Memory B cell (primary cell): ENCODE data around the gene NTRK3.
"Not testable (repeated sequence)": the region's sequence is repeated elsewhere in the genome, so short reads cannot be mapped to it uniquely, and the experiment has no call there.

ENCODE experiments used
- ATAC-seq: fragments of 150-1000 bp; cut with Tn5 transposase; 2 replicates; pipeline ENCODE4 v1.10.0; 2021; ENCODE audit warnings: low read depth, mild to moderate bottlenecking, moderate library complexity
- DNase-seq, 2 donors: peaks; one replicate each; pipeline ENCODE4 v3.0.0; 2022; ENCODE audit warnings: low spot score in 2 of 2
- H3K27ac Mint-ChIP-seq: one replicate; pipeline ENCODE4 v1.8.0; 2022; ENCODE audit warnings: mild to moderate bottlenecking, moderate library complexity, mixed read lengths
- H3K27me3 Mint-ChIP-seq: one replicate; pipeline ENCODE4 v1.8.0; 2022; ENCODE audit warnings: mixed read lengths
- H3K36me3 Mint-ChIP-seq: one replicate; pipeline ENCODE4 v1.8.0; 2022; ENCODE audit warnings: mild to moderate bottlenecking, mixed read lengths
- H3K4me1 Mint-ChIP-seq: one replicate; pipeline ENCODE4 v1.8.0; 2022; ENCODE audit warnings: mixed read lengths
- H3K4me3 Mint-ChIP-seq: one replicate; pipeline ENCODE4 v1.8.0; 2022; ENCODE audit warnings: mild to moderate bottlenecking, moderate library complexity, mixed read lengths
- H3K9me3 Mint-ChIP-seq: one replicate; pipeline ENCODE4 v1.8.0; 2022; ENCODE audit warnings: mixed read lengths

Gene NTRK3

DNA sequence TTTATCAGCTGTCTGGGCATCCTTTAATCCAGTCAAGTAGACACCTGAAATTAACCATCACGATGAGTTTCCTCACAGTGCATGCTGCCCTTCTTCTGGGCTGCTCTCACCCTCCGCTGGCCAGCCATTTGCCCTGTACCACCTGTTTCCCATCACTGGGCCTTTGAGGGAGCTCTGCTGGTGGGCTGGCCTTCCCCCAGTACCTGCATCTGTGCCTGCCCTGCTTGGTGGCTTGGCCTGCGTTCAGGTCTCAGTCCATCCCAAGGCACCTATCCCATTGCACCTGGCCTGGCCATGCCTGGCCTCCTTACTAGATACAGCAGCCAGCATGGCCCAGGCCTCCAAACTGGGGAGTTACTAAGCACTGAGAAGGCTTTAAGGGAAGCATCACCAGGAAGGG, 413.2 kb downstream of the NTRK3 start:
- Mint-ChIP-seq H3K27me3 (no peaks in the 10 kb centered on the region), H3K4me1 (no peaks in the 10 kb centered on the region), H3K9me3 (peaks cover 10% of the 10 kb centered on the region), H3K4me3 (no peak overlapping the region), H3K36me3 (no peaks in the 10 kb centered on the region), H3K27ac (no peak overlapping the region)
- DNase-seq: no peak
- no peak for ATAC-seq

DNA sequence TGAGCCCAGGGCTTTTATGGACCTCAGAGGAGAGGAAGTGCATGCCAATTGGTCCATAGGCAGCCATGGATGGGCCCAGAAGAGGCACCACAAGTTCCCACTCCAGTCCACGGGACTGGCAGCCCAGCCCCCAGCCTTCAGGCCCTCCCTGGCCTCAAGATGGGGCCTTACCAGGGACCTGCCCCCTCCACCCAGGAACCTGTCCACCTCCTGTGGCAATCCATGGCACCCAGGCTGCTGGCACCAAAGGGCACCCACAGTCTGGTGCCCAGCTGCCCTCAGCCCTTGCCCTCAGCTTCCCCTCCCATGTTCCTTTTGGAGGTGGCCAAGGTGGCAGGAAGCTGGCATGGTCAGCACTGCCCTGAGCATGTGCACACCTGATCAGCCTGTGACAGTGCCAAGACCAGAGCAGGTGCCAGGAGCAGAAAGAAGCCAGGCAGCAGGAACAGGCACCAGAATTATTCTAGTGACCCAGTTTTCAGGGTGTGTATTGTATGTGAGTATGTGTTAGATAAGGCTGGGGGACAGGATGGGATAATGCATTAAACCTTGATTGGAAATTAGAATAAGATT, 415.0 kb downstream of the NTRK3 start:
- Mint-ChIP-seq H3K4me3 (no peak overlapping the region), H3K27ac (no peak overlapping the region), H3K36me3 (no peaks in the 10 kb centered on the region), H3K4me1 (no peaks in the 10 kb centered on the region), H3K9me3 (peaks cover 10% of the 10 kb centered on the region), H3K27me3 (no peaks in the 10 kb centered on the region)
- DNase-seq (no peak), ATAC-seq (no peak)

DNA sequence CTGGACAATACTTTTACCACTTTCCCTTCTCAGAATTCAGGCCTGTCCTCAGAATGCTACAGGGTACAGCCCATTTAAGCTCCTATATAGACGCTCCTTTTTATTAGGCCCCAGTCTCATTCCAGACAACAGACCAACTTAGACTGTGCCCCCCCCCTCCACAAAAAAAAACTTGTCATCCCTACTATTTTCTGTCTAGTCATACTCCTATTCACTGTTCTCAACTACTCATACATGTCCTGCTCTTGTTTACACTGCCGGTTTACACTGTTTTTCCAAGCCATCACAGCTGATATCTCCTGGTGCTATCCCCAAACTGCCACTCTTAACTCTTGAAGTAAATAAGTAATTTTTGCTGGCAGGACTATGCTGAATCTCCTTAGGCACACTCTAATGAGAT, 420.7 kb downstream of the NTRK3 start:
- not testable (repeated sequence) for H3K27me3 Mint-ChIP-seq, H3K4me1 Mint-ChIP-seq

DNA sequence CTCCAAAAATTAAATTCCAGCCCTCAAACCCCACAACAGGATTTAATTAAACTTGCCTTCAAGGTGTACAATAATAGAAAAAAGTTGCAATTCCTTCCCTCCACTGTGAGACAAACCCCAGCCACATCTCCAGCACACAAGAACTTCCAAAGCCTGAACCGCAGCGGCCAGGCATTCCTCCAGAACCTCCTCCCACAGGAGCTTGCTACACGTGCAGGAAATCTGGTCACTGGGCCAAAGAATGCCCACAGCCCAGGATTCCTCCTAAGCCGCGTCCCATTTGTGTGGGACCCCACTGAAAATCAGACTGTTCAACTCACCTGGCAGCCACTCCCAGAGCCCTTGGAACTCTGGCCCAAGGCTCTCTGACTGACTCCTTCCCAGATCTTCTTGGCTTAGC, 423.2 kb downstream of the NTRK3 start:
- H3K4me1 Mint-ChIP-seq, H3K27me3 Mint-ChIP-seq, H3K36me3 Mint-ChIP-seq, H3K9me3 Mint-ChIP-seq, H3K4me3 Mint-ChIP-seq, ATAC-seq, H3K27ac Mint-ChIP-seq, DNase-seq: not testable (repeated sequence)

More for the DNA sequence above, 420.7 kb downstream of the NTRK3 start:
- not testable (repeated sequence) for ATAC-seq, DNase-seq, H3K9me3 Mint-ChIP-seq, H3K36me3 Mint-ChIP-seq, H3K27ac Mint-ChIP-seq, H3K4me3 Mint-ChIP-seq

DNA sequence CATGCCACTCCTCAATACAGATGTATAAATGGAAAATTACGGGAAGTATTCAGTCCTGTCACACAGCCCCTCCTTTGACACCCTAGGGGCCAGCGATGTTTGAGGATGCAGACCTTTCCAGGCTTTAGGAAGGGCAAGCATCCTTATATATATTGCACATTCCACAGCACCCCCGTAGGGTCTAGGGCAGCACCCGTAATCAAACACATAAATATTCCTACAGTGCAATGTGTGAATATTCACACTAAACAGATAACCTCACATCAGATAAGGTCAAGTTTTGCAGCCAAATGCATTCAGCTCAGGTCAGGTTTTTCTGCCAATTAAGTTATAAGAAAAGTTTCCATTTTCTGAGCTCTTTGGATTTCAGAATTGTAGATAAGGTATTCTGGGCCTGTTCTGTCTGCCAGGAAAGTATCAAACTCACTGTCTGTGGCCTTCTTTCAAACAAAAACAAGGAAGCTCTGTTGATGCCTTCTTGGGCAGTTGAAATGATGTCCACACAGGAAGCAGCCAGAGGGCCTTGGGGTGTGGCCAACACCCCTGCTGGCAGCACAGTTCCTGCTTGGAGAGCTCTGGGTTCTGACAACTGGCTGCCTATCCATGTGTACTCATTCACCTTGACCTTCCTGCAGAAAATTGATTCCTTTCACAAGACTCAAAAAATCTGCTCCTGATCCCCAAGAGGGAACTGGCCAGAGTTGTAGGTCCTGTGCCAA, 427.0 kb downstream of the NTRK3 start:
- Mint-ChIP-seq H3K4me1 (no peaks in the 10 kb centered on the region), H3K9me3 (peaks cover 2% of the 10 kb centered on the region), H3K4me3 (no peak overlapping the region), H3K27ac (no peak overlapping the region), H3K27me3 (peaks cover 5% of the 10 kb centered on the region), H3K36me3 (no peaks in the 10 kb centered on the region)
- DNase-seq: no peak
- no peak for ATAC-seq

DNA sequence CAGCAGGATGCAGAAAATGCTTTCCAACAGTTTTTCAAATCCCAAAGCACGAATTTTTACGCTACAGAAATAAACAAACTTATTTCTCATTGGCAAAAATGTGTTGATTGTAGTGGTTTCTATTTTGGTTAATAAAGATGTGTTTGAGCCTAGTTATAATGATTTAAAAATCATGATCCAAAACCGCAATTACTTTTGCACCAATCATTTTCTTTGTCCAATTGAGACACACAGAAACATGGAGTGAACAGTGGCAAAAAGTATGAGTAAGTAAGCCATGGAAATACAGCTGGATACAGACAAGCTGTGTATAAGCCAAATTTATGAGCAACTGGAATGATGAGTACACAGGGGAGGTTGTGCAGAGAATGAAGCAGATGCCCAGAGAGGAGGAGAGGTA, 427.9 kb downstream of the NTRK3 start:
- no peaks in the 10 kb centered on the region for H3K4me1 Mint-ChIP-seq
- H3K9me3 Mint-ChIP-seq: peaks cover 2% of the 10 kb centered on the region
- no peak overlapping the region for H3K4me3 Mint-ChIP-seq
- peaks cover 5% of the 10 kb centered on the region for H3K27me3 Mint-ChIP-seq
- no peak for ATAC-seq
- H3K27ac Mint-ChIP-seq: no peak overlapping the region
- DNase-seq: no peak
- no peaks in the 10 kb centered on the region for H3K36me3 Mint-ChIP-seq

DNA sequence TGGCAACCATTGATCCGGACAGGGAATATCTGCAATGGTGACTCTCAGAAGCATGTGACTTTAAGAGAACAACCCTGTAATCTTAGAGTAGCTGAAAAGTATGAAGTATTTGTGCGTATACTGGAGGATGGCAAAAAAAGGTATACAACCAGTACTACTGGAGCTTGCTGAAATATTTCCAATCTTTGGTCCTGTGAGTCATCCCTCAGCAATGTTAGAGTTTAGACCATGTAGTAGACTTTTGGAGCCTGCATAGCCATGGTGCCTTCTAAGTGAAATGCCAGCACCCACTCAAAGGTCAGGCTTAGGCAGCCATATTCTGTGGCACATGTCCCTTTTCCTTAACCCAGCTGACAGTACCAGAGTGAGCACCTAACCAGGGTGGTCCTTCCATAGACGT, 429.4 kb downstream of the NTRK3 start:
- no peak overlapping the region for H3K27ac Mint-ChIP-seq
- H3K27me3 Mint-ChIP-seq: peaks cover 5% of the 10 kb centered on the region
- DNase-seq: no peak
- peaks cover 2% of the 10 kb centered on the region for H3K9me3 Mint-ChIP-seq
- ATAC-seq: no peak
- H3K36me3 Mint-ChIP-seq: no peaks in the 10 kb centered on the region
- no peaks in the 10 kb centered on the region for H3K4me1 Mint-ChIP-seq
- H3K4me3 Mint-ChIP-seq: no peak overlapping the region

DNA sequence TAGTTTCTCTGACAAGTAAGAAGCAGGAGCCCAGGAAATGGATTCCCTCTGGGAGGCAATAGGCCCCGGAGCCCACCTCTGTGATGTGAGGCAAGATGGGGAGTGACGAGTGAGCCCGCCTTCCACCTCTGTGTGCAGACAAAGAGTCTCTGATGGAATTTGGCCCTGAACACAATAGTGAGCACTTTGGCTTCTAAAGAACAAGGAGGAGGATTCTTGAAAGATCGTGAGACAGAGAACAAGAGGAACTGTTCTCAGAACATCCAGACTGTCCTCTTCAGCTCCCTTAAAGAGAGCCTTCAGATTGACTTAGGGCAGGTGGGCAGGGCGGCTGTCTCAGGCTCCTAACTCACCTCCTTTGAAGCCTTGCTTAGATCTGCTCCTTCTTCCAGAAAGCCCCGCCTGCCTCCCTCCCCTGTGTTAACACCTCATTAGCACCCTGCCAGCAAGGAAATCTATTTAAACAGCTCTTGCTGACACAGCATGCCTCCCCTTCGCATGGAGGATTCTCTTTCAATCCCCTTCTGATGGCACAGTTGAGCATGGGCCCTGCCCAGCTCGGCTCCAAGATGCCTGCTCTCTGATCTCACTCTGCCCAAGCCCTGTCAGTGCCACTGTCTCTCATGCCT, 430.3 kb downstream of the NTRK3 start:
- ATAC-seq (no peak), DNase-seq (no peak)
- Mint-ChIP-seq H3K4me3 (no peak overlapping the region), H3K9me3 (peaks cover 2% of the 10 kb centered on the region), H3K27me3 (peaks cover 3% of the 10 kb centered on the region), H3K4me1 (no peaks in the 10 kb centered on the region), H3K36me3 (no peaks in the 10 kb centered on the region), H3K27ac (no peak overlapping the region)

DNA sequence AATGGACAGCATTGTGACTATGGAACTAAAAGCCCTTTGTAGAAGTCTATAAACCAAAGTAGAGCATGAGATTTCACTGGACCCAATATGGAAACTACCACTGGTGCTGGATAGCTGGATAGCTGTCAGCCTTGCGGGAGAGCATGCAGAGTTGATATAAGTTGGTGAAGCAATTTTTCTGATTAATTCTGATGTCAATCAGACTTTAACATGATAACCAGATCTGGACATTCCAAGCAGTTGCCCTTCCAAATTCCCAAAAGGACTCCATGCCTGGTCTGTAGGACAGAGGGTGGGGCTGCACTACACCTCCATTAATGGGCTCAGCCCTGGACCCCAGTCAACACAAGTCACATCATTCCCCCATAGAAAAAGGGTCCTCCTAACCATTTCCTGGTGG, 437.8 kb downstream of the NTRK3 start:
- no peak for DNase-seq
- Mint-ChIP-seq H3K27ac (no peak overlapping the region), H3K4me1 (no peaks in the 10 kb centered on the region), H3K36me3 (no peaks in the 10 kb centered on the region), H3K4me3 (no peak overlapping the region), H3K27me3 (peaks cover 4% of the 10 kb centered on the region), H3K9me3 (peaks cover 4% of the 10 kb centered on the region)
- no peak for ATAC-seq

DNA sequence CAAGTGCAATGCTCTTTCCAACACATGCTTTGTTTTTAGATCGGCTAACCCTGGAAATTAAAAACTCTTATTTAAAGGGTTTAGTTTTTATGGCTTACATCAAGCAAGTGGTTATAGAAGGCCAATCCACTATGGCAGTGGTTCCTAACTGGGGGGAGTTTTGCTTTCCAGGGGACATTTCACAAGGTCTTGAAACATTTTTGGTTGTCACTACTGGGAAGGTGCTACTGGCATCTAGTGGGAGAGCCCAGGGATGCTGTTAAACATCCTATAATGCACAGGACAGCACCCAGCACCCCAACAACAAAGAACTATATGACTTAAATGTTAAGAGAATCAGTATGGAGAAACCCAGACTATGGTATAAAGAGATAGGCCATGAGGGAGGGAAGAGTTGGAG, 439.0 kb downstream of the NTRK3 start:
- ATAC-seq (no peak), DNase-seq (no peak)
- H3K36me3 Mint-ChIP-seq: no peaks in the 10 kb centered on the region
- peaks cover 4% of the 10 kb centered on the region for H3K27me3 Mint-ChIP-seq
- H3K4me3 Mint-ChIP-seq: no peak overlapping the region
- H3K9me3 Mint-ChIP-seq: peaks cover 4% of the 10 kb centered on the region
- H3K27ac Mint-ChIP-seq: no peak overlapping the region
- no peaks in the 10 kb centered on the region for H3K4me1 Mint-ChIP-seq

DNA sequence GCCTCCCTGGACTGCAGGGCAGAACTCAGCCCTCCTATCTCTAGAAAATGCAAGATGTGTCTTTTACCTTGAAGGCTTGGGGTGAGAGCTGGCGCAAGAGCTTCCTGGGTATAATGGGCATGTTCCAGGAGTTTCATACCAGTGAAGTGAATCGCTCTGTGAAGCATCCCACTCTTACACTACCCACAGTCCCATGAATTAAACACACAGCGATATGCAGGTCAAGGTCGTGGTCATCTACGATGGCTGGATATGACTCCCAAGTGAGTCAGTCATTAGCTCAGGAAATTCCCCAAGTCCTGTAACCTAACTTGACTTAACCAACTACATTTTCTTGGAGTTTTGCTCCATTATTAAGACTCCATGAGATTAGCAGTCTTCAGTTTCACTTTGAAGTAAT, 439.7 kb downstream of the NTRK3 start:
- H3K27ac Mint-ChIP-seq: no peak overlapping the region
- no peaks in the 10 kb centered on the region for H3K4me1 Mint-ChIP-seq
- no peak overlapping the region for H3K4me3 Mint-ChIP-seq
- DNase-seq: no peak
- peaks cover 4% of the 10 kb centered on the region for H3K9me3 Mint-ChIP-seq
- no peak for ATAC-seq
- peaks cover 4% of the 10 kb centered on the region for H3K27me3 Mint-ChIP-seq
- no peaks in the 10 kb centered on the region for H3K36me3 Mint-ChIP-seq

DNA sequence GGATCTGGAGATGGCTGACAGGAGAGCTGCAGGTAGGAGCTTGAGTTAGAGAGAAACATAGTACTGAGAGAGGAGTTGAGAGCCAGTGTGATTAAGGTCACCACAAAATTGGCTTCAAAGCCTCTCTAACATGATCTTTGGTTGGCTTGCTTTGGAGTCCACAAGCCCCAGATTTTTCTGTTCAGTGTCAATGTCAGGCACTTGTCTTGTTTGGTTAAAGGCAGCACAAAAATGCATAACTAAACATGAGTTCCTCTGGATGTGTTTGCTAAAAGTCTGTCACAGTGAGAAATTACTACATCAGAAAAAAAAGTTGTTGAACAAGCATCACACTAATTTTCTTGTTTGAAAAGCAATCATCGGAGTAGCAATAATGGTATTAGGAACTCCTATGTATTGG, 440.5 kb downstream of the NTRK3 start:
- Mint-ChIP-seq H3K9me3 (peaks cover 4% of the 10 kb centered on the region), H3K36me3 (no peaks in the 10 kb centered on the region), H3K27me3 (peaks cover 4% of the 10 kb centered on the region), H3K27ac (no peak overlapping the region), H3K4me1 (no peaks in the 10 kb centered on the region), H3K4me3 (no peak overlapping the region)
- ATAC-seq: no peak
- DNase-seq: no peak
